SK-N-SH (cell line): ENCODE results near the gene COLEC11. TPM values are rescaled to one million over a fixed set of nuclear protein-coding genes. Genes with fewer than 3 reads are reported as not detected.

ENCODE experiments used
- CTCF ChIA-PET: fragments of 300-600, 350-600 bp; formaldehyde crosslinking; extraction: SDS; loops from one replicate; lab custom pipeline; 2021; lab: Yijun Ruan, JAX
- POLR2A ChIA-PET: fragments of 350-600 bp; sonication (Branson Sonifier 250); formaldehyde crosslinking; extraction: SDS; loops from one replicate; lab custom pipeline; 2020; ENCODE audit warnings: antibody characterized with exemption, inconsistent platforms; lab: Yijun Ruan, JAX
- DNase-seq: peaks from one replicate; pipeline ENCODE4 v3.0.0; 2012
- H2AFZ ChIP-seq: fragments of 200-600 bp; sonication (generic); 2 replicates; pipeline ENCODE4 v1.8.1; 2016; ENCODE audit warnings: antibody characterized with exemption, mild to moderate bottlenecking, low read depth
- H3F3A ChIP-seq: fragments of 200-600 bp; sonication (generic); replicated peaks from 2 replicates; pipeline ENCODE3; 2016; ENCODE audit warnings: antibody characterized with exemption, mild to moderate bottlenecking; ENCODE audit not compliant: insufficient read depth
- H3K27ac ChIP-seq, 2 experiments: fragments of 200-500 bp in 1 of 2; fragments of 200-600 bp in 1 of 2; sonication (Bioruptor generic) in 1 of 2; sonication (generic), shearing (Covaris generic) in 1 of 2; 2 replicates each; pipeline versions ENCODE4 v1.5.1 to v1.6.1; 2014 to 2016; ENCODE audit warnings: low read depth in 2 of 2, inconsistent platforms in 1 of 2, low read length in 1 of 2, mild to moderate bottlenecking in 1 of 2, mixed read lengths in 1 of 2
- H3K27me3 ChIP-seq: fragments of 200-600 bp; sonication (generic), shearing (Covaris generic); 2 replicates; pipeline ENCODE4 v1.6.1; 2016; ENCODE audit warnings: mixed run types; ENCODE audit not compliant: insufficient read depth
- H3K36me3 ChIP-seq, 2 experiments: fragments of 200-500 bp in 1 of 2; fragments of 200-600 bp in 1 of 2; sonication (Bioruptor generic) in 1 of 2; sonication (generic) in 1 of 2; replicated peaks in 1 of 2; 2 replicates each; pipeline versions ENCODE3 to v1.5.1; 2014 to 2016; ENCODE audit warnings: low read length in 1 of 2, mild to moderate bottlenecking in 1 of 2; ENCODE audit not compliant: insufficient read depth in 2 of 2, control insufficient read depth in 1 of 2
- H3K4me1 ChIP-seq, 2 experiments: fragments of 200-500 bp in 1 of 2; fragments of 200-600 bp in 1 of 2; sonication (Bioruptor generic) in 1 of 2; sonication (generic), shearing (Covaris generic) in 1 of 2; 2 replicates each; pipeline versions ENCODE4 v1.5.1 to v1.6.1; 2014 to 2016; ENCODE audit warnings: low read depth in 1 of 2, low read length in 1 of 2, mixed run types in 1 of 2; ENCODE audit not compliant: insufficient read depth in 2 of 2, control insufficient read depth in 1 of 2
- H3K4me2 ChIP-seq: fragments of 200-600 bp; sonication (generic), shearing (Covaris generic); 2 replicates; pipeline ENCODE4 v1.6.1; 2017; ENCODE audit warnings: mixed run types
- H3K4me3 ChIP-seq, 2 experiments: fragments of 200-500 bp in 1 of 2; fragments of 200-600 bp in 1 of 2; sonication (Bioruptor generic) in 1 of 2; sonication (generic), shearing (Covaris generic) in 1 of 2; 2 replicates each; pipeline versions ENCODE4 v1.5.1 to v1.8.1; 2014 to 2016; ENCODE audit warnings: low read depth in 2 of 2, inconsistent platforms in 1 of 2, low read length in 1 of 2, mild to moderate bottlenecking in 1 of 2, mixed read lengths in 1 of 2, moderate library complexity in 1 of 2
- H3K79me2 ChIP-seq: fragments of 200-600 bp; sonication (generic); 2 replicates; pipeline ENCODE4 v1.8.1; 2017; ENCODE audit warnings: mild to moderate bottlenecking; ENCODE audit not compliant: insufficient read depth
- H3K9ac ChIP-seq: fragments of 200-600 bp; sonication (generic); 2 replicates; pipeline ENCODE4 v1.6.1; 2017; ENCODE audit warnings: mixed run types
- H3K9me2 ChIP-seq: fragments of 200-600 bp; sonication (generic); 2 replicates; pipeline ENCODE4 v1.6.1; 2017; ENCODE audit warnings: mixed run types
- H3K9me3 ChIP-seq: fragments of 200-600 bp; sonication (generic); 2 replicates; pipeline ENCODE4 v1.6.1; 2017; ENCODE audit warnings: mixed run types, mild to moderate bottlenecking, moderate library complexity
- H4K20me1 ChIP-seq: fragments of 200-600 bp; sonication (generic); 2 replicates; pipeline ENCODE4 v1.6.1; 2017; ENCODE audit warnings: mild to moderate bottlenecking, mixed run types; ENCODE audit not compliant: insufficient read depth
- CHD2 ChIP-seq: fragments of 150-350 bp; IDR thresholded peaks from 2 replicates; pipeline ENCODE4 v1.6.1; 2018; ENCODE audit warnings: low read length; ENCODE audit not compliant: partially characterized antibody
- CTCF ChIP-seq: fragments of 200-600 bp; sonication (generic); IDR thresholded peaks from 2 replicates; pipeline ENCODE4 v1.6.1; 2017; ENCODE audit warnings: antibody characterized with exemption, mild to moderate bottlenecking, moderate library complexity
- ELF1 ChIP-seq: IDR thresholded peaks from 2 replicates; pipeline ENCODE4 v1.4.0; 2012
- JUND ChIP-seq: IDR thresholded peaks from 2 replicates; pipeline ENCODE4 v1.4.0; 2012
- MXI1 ChIP-seq: IDR thresholded peaks from 2 replicates; pipeline ENCODE4 v1.6.1; 2012; ENCODE audit warnings: mild to moderate bottlenecking, low read depth, low read length, improper control_type of control experiment
- NFIC ChIP-seq: IDR thresholded peaks from 2 replicates; pipeline ENCODE4 v1.4.0; 2012; ENCODE audit warnings: borderline replicate concordance
- PBX3 ChIP-seq: IDR thresholded peaks from 2 replicates; pipeline ENCODE4; 2012
- POLR2AphosphoS5 ChIP-seq: IDR thresholded peaks from 2 replicates; pipeline ENCODE4 v1.6.1; 2012; ENCODE audit warnings: low read depth, low read length
- REST ChIP-seq: IDR thresholded peaks from 2 replicates; pipeline ENCODE4 v1.6.1; 2012; ENCODE audit warnings: mild to moderate bottlenecking, low read depth, low read length, moderate library complexity
- RXRA ChIP-seq: IDR thresholded peaks from 2 replicates; pipeline ENCODE4 v1.4.0; 2012; ENCODE audit warnings: low read depth, mild to moderate bottlenecking, borderline replicate concordance
- TEAD4 ChIP-seq: IDR thresholded peaks from 2 replicates; pipeline ENCODE4 v1.4.0; 2012; ENCODE audit warnings: mild to moderate bottlenecking, borderline replicate concordance; ENCODE audit not compliant: insufficient read depth
- YY1 ChIP-seq: IDR thresholded peaks from 2 replicates; pipeline ENCODE4 v1.4.0; 2012; ENCODE audit warnings: low read depth, mild to moderate bottlenecking
- whole genome bisulfite sequencing: methylation state at CpG from one replicate; pipeline ENCODE4 v1.1.6; 2017; ENCODE audit warnings: low lambda C conversion rate; 5-methylcytosine and 5-hydroxymethylcytosine counted together
- polyA plus RNA-seq, 3 experiments: library from polyadenylated mRNA; depleted of rRNA; stranded (reverse); fragments of >200 nt; gene quantifications; 2 replicates each; pipeline ENCODE4 v1.2.3, GENCODE V29; 2012

COLEC11 gene
- polyA plus RNA-seq, 1 of the 3 experiments (the other 2 are of a cell fraction): 8.7 TPM

- H3K27ac ChIP-seq: peak overlapping the region; percentile 19 to 55; a peak in 3 of 4 replicates
- H4K20me1 ChIP-seq: peaks cover 59% of the 10 kb centered on the region
- peaks cover 75 to 80% of the 10 kb centered on the region in 2 experiments for H3K36me3 ChIP-seq
- WGBS: 92% methylated on average over 13 of the region's 13 CpGs
- peaks cover 34 to 85% of the 10 kb centered on the region in 2 experiments for H3K4me1 ChIP-seq
- no peak overlapping the region for H3K4me3 ChIP-seq
- CTCF ChIA-PET: interaction anchor here (1.4 to 7.1 kb wide), 4 partner anchors 13 to 69 kb away, joined by 3 to 43 read pairs (median 23); partner anchors contain the start of gene COLEC11
- POLR2A ChIA-PET: interaction anchor here (1.0 to 3.4 kb wide), 4 partner anchors 12 to 71 kb away, joined by 3 to 19 read pairs (median 4); partner anchors contain the start of gene COLEC11
- H3K9ac ChIP-seq: no peak overlapping the region
- H3K9me2 ChIP-seq: no peaks in the 10 kb centered on the region
- no peaks in the 10 kb centered on the region for H3K9me3 ChIP-seq
- no peak overlapping the region; the same call in 1 of the 2 replicates for H3K4me2 ChIP-seq
- H3K27me3 ChIP-seq: no peaks in the 10 kb centered on the region
- DNase-seq: no peak
- H3F3A ChIP-seq: peaks cover 57% of the 10 kb centered on the region
- peaks cover 75% of the 10 kb centered on the region for H3K79me2 ChIP-seq
- H2AFZ ChIP-seq: no peak overlapping the region
- TF ChIP-seq CHD2: no peak
- TF ChIP-seq YY1: no peak
- TF ChIP-seq NFIC: peak; percentile 70
- TF ChIP-seq CTCF: no peak
- no peak for TF ChIP-seq TEAD4
- TF ChIP-seq PBX3: no peak
- no peak for TF ChIP-seq ELF1
- TF ChIP-seq MXI1: no peak
- 0 out of 2 replicates have a peak, but pooled peaks have one; percentile 11 for TF ChIP-seq POLR2AphosphoS5
- TF ChIP-seq REST: no peak
- TF ChIP-seq JUND: no peak
- TF ChIP-seq RXRA: no peak
These were observed 13.3 kb upstream of the COLEC11 start for GRCh38 chr2:3581367-3582262.
